ENCODE results near the gene TMEM92. TPM values are rescaled to one million over a fixed set of nuclear protein-coding genes. Genes with fewer than 3 reads are reported as not detected.

TMEM92 gene
- total and polyA plus RNA-seq, 8 donors, result 0.11 to 1.00 (median 0.26) TPM

DNA sequence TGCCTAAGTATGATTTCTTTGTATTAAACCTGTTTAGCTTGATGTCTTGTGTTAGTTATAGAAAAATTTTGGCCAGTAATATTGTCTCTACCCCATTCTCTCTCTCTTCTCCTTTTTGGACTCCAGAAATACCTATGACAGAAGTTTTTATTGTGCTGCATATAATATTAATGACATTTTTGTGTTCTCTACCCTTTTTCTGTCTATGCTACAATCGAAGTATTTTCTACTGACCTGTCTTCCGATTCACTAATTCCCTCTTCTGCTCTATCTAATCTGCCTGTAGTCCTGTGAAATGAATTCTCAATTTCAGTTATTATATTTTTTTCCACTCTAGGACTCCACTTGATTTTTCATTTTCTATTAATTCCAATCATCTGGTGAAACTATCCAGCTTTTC is 26.0 kb upstream of the TMEM92 start:
- peaks cover 0 to 5% (median 0%) of the 10 kb centered on the region in 4 donors for H3K27me3 ChIP-seq
- TF ChIP-seq CTCF (IDR thresholded peaks at IDR 0.05), result no peak
- ATAC-seq, result no peak
- no peak for FAIRE-seq
- H3K36me3 ChIP-seq, result no peaks in the 10 kb centered on the region
- DNase-seq, result no peak
- no peak overlapping the region for H3K4me3 ChIP-seq
- WGBS, 2 donors, result 57 to 59% methylated on average over 2 of the region's 2 CpGs
- H3K9me3 ChIP-seq, result peaks cover 0 to 7% (median 0%) of the 10 kb centered on the region in 4 donors
- no peaks in the 10 kb centered on the region for H3K4me1 ChIP-seq
- intact Hi-C loops (cut with DNase I), result no loop called here
- H3K27ac ChIP-seq, result no peak overlapping the region

DNA sequence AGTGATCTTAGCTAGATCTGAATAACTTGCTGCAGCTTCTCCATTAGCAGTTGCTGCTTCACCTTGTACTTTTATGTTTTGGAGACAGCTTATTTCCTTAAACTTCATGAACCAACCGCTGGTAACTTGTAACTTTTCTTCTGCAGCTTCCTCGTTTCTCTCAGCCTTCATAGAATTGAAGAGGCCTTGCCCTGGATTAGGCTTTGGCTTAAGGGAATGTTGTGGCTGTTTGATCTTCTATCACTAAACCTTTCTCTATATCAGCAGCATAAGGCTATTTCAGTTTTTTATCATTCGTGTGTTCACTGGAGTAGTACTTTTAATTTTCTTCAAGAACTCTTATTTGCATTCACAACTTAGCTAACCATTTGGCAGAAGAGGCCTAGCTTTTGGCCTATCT is 21.5 kb upstream of the TMEM92 start:
- no peaks in the 10 kb centered on the region for H3K27me3 ChIP-seq
- peaks cover 0 to 7% (median 0%) of the 10 kb centered on the region in 4 donors for H3K9me3 ChIP-seq
- H3K36me3 ChIP-seq, result no peaks in the 10 kb centered on the region
- ATAC-seq, result no peak
- no peak overlapping the region for H3K4me3 ChIP-seq
- no peak for DNase-seq
- no peaks in the 10 kb centered on the region for H3K4me1 ChIP-seq
- FAIRE-seq, result no peak
- 62 to 75% methylated on average over 3 of the region's 3 CpGs for WGBS, 2 donors
- H3K27ac ChIP-seq, result no peak overlapping the region
- intact Hi-C loops (cut with DNase I), result no loop called here
- TF ChIP-seq CTCF (IDR thresholded peaks at IDR 0.05), result no peak

DNA sequence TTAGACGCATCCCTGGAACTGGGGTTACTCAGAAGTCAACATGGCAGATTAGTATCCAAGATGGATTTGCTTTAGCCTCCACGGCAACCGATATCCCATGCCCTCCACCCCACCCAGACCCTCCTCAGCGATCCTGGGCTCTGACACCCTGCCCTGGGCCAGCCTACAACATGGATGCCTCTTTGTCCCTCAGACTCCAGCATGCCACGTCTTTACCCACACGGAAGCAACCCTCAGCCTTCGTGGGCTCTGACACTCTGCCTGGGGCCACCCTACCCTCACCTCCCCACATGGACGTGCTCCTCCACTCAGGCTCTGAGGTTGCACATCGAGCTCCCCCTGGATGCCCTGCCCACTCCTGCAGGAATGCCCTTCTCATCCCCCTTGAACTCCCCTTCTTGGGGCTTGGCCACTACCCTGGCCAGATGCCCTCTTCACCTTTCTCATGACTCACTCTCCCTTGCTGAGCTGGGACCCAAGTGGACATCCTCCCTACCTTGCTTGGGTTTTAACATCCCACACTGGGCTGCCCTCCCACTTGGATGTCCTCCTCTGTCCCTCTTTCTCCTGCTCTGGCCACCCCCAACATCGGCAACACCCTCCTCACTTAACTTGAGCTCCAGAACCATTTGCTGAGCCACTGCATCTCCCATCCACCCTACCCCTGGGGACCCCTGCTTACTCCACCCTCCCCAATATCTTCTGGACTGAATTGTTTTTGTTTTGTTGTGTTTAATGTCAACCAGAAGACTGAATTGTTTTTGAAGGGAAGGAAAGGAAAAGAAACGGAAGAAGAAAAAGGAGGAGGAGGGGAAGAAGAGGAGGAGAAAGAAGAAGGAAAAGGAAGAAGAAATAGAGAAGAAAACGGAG is 18.3 kb upstream of the TMEM92 start:
- no peak for TF ChIP-seq CTCF (IDR thresholded peaks at IDR 0.05)
- Histone ChIP-seq H3K27me3 (no peaks in the 10 kb centered on the region), H3K4me3 (no peak overlapping the region), H3K27ac (no peak overlapping the region), H3K36me3 (no peaks in the 10 kb centered on the region), H3K4me1 (no peaks in the 10 kb centered on the region), H3K9me3 (no peaks in the 10 kb centered on the region)
- DNase-seq, result no peak
- ATAC-seq, result no peak
- no peak for FAIRE-seq
- WGBS, 2 donors, result 66 to 70% methylated on average over 12 of the region's 12 CpGs
- intact Hi-C loops (cut with DNase I), result no loop called here

- H3K4me1 ChIP-seq, result no peaks in the 10 kb centered on the region
- TF ChIP-seq CTCF (IDR thresholded peaks at IDR 0.05), result no peak
- no peak overlapping the region for H3K27ac ChIP-seq
- no peaks in the 10 kb centered on the region for H3K36me3 ChIP-seq
- 77 to 82% methylated on average over 10 of the region's 10 CpGs for WGBS, 2 donors
- no peak for FAIRE-seq
- no peak for DNase-seq
- intact Hi-C loops (cut with DNase I), result no loop called here
- no peak for ATAC-seq
- no peaks in the 10 kb centered on the region for H3K27me3 ChIP-seq
- H3K9me3 ChIP-seq, result no peaks in the 10 kb centered on the region
- no peak overlapping the region for H3K4me3 ChIP-seq
Measured at GRCh38 chr17:50256826-50257618, 17.2 kb upstream of the TMEM92 start.
